HT-29 (cell line): ENCODE results near the gene TSPAN8. TPM values are rescaled to one million over a fixed set of nuclear protein-coding genes. Genes with fewer than 3 reads are reported as not detected.
"Not testable (repeated sequence)": the region's sequence is repeated elsewhere in the genome, so short reads cannot be mapped to it uniquely, and the experiment has no call there.

ENCODE experiments used
- DNase-seq: peaks from one replicate; pipeline ENCODE4 v3.0.0-alpha.2; 2015; ENCODE audit warnings: low spot score
- total RNA-seq: library from RNA; depleted of rRNA; stranded (reverse); fragments of >200 nt; shearing (Covaris generic); gene quantifications from 2 replicates; pipeline ENCODE4 v1.2.3, GENCODE V29; 2014; rRNA removed

The TSPAN8 gene
- 261 and 269 TPM in 2 replicates for total RNA-seq

- DNase-seq: peak; percentile 89
These were observed at the start of gene TSPAN8 for GRCh38 chr12:71157601-71158233. Gene TSPAN8, minus strand, starts transcription at chr12:71157999. Its CDS starts 321 bp downstream, at chr12:71157678.

- no peak for DNase-seq
These were observed 43.4 kb upstream of the TSPAN8 start for GRCh38 chr12:71201136-71201679.

GRCh38 chr12:71200706-71201105 is 42.9 kb upstream of the TSPAN8 start:
- DNase-seq: no peak

GRCh38 chr12:71197460-71197859 is 39.7 kb upstream of the TSPAN8 start:
- no peak for DNase-seq

GRCh38 chr12:71195338-71195896 is 37.6 kb upstream of the TSPAN8 start:
- DNase-seq: peak; percentile 61

- DNase-seq: no peak
These were observed 36.9 kb upstream of the TSPAN8 start for GRCh38 chr12:71194657-71195056.

GRCh38 chr12:71193041-71193440 is 35.2 kb upstream of the TSPAN8 start:
- DNase-seq: no peak

- no peak for DNase-seq
These were observed 33.9 kb upstream of the TSPAN8 start for GRCh38 chr12:71191509-71192196.

GRCh38 chr12:71190822-71191221 is 33.0 kb upstream of the TSPAN8 start:
- no peak for DNase-seq

GRCh38 chr12:71187379-71187778 is 29.6 kb upstream of the TSPAN8 start:
- DNase-seq: no peak

GRCh38 chr12:71186571-71187288 is 28.9 kb upstream of the TSPAN8 start:
- no peak for DNase-seq

GRCh38 chr12:71183846-71184245 is 26.0 kb upstream of the TSPAN8 start:
- DNase-seq: no peak

- peak; percentile 43 for DNase-seq
These were observed 25.2 kb upstream of the TSPAN8 start for GRCh38 chr12:71183018-71183417.

GRCh38 chr12:71178162-71178561 is 20.4 kb upstream of the TSPAN8 start:
- DNase-seq: no peak

- DNase-seq: no peak
These were observed 17.0 kb upstream of the TSPAN8 start for GRCh38 chr12:71174825-71175224.

GRCh38 chr12:71174146-71174545 is 16.3 kb upstream of the TSPAN8 start:
- DNase-seq: no peak

- no peak for DNase-seq
These were observed 12.7 kb upstream of the TSPAN8 start for GRCh38 chr12:71170456-71170855.

- no peak for DNase-seq
These were observed 11.5 kb upstream of the TSPAN8 start for GRCh38 chr12:71169286-71169685.

GRCh38 chr12:71166862-71167496 is 9.2 kb upstream of the TSPAN8 start:
- DNase-seq: no peak

- no peak for DNase-seq
These were observed 8.5 kb upstream of the TSPAN8 start for GRCh38 chr12:71166280-71166679.

- DNase-seq: not testable (repeated sequence)
These were observed 8.0 kb upstream of the TSPAN8 start for GRCh38 chr12:71165780-71166179.
